Erythroblast (primary cell): ENCODE measurements around the gene ITPKB.

Experiments
- GATA1 ChIP-seq: IDR thresholded peaks from 2 replicates; pipeline ENCODE4 v1.6.1; 2011; ENCODE audit warnings: low read depth, mild to moderate bottlenecking, control low read depth, low read length, moderate library complexity
- POLR2A ChIP-seq: IDR thresholded peaks from 2 replicates; pipeline ENCODE4 v1.6.1; 2011; ENCODE audit warnings: mild to moderate bottlenecking, low read length

DNA sequence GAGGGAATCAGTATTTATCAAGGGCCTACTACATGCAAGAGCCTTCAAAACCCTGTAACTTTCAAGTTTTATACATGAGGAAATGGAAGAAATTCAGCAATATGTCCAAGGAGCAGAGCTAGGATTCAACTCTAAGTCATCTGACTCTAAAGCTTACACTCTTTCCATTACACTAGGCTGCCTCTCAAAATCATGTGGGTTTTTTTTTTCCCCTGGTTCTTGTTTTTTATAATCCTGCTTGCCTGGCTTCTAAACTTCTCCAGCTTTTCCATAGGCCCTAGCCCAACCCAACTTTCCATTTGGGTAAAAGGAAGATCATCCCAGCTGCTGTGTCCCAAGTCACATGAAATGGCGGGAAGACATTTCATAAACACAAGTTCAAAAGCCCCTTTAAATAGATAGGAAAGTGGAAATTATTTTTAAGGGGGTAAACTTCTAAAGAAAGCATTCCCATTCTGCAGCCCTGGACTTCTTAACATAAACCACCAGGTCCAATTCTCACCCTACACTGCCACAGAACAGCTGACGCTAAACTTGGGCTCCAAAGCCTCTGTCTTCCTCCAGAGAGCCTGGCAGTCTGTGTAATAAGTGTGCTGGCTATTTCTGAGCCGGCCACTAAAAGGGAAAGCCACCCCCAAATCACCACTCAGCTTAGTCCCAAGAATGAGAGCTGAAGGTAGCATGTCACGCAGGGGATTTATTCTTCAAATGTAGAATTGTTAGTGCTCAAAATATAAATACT is 46.9 kb downstream of the ITPKB start:
- TF ChIP-seq POLR2A (no peak), GATA1 (no peak)
